Gastroesophageal sphincter (tissue), 4 donors: ENCODE results near the gene PLOD1. TPM values are rescaled to one million over a fixed set of nuclear protein-coding genes. Genes with fewer than 3 reads are reported as not detected.
A peak's percentile ranks its signal among the peaks of the same experiment; 100 is the strongest.

Experiments
- ATAC-seq: fragments of 150-250 bp; one replicate; pipeline ENCODE4 v1.9.1; 2016; ENCODE audit warnings: mild to moderate bottlenecking, moderate library complexity
- H3K27ac ChIP-seq, 4 donors: fragments of 200-600 bp; sonication (generic) in 3 of 4; 1 replicate in 3 of 4; 2 replicates in 1 of 4; pipeline ENCODE4 v1.5.1; 2016 to 2019
- H3K27me3 ChIP-seq: fragments of 200-600 bp; sonication (generic); one replicate; pipeline ENCODE4 v1.5.1; 2019
- H3K36me3 ChIP-seq, 2 donors: fragments of 200-600 bp; sonication (generic); one replicate each; pipeline ENCODE4 v1.5.1; 2019; ENCODE audit warnings: control low read depth in 1 of 2
- H3K4me1 ChIP-seq, 3 donors: fragments of 200-600 bp; sonication (generic); 1 replicate in 2 of 3; 2 replicates in 1 of 3; pipeline ENCODE4 v1.5.1; 2016 to 2019; ENCODE audit warnings: control low read depth in 2 of 3
- H3K4me3 ChIP-seq, 2 donors: fragments of 200-600 bp; sonication (generic); one replicate each; pipeline ENCODE4 v1.5.1; 2019; ENCODE audit warnings: mild to moderate bottlenecking in 1 of 2, moderate library complexity in 1 of 2
- H3K9me3 ChIP-seq, 3 donors: fragments of 200-600 bp; sonication (generic); one replicate each; pipeline ENCODE4 v1.5.1; 2017 to 2019; ENCODE audit warnings: control low read depth in 2 of 3
- EP300 ChIP-seq: sonication (generic); formaldehyde crosslinking; IDR thresholded peaks from one replicate; pipeline ENCODE4 v1.6.1; 2017; ENCODE audit warnings: antibody characterized with exemption, mild to moderate bottlenecking
- POLR2A ChIP-seq, 2 donors: fragments of 450-650 bp; IDR thresholded peaks; one replicate each; pipeline ENCODE4 v1.6.1; 2017; ENCODE audit warnings: antibody characterized with exemption in 2 of 2, mild to moderate bottlenecking in 2 of 2, moderate library complexity in 1 of 2
- POLR2AphosphoS5 ChIP-seq: sonication (generic); formaldehyde crosslinking; IDR thresholded peaks from one replicate; pipeline ENCODE4 v1.6.1; 2017; ENCODE audit warnings: antibody characterized with exemption
- WGBS, 2 donors: methylation state at CpG; one replicate each; pipeline ENCODE4 v1.1.5; 2018; ENCODE audit warnings: low coverage in 1 of 2; 5-methylcytosine and 5-hydroxymethylcytosine counted together
- total RNA-seq, 4 donors: library from RNA; depleted of rRNA; stranded (reverse); fragments of >200 nt; gene quantifications; one replicate each; pipeline ENCODE4 v1.1.0, GENCODE V29; 2016
- TF ChIP-seq, protein P1 (sequence below), 4 experiments: fragments of 200-600 bp in 2 of 4; fragments of 450-650 bp in 2 of 4; sonication (generic) in 1 of 4; IDR thresholded peaks; one replicate each; pipeline ENCODE4 v1.5.1; 2017 to 2019; ENCODE audit warnings: antibody characterized with exemption in 4 of 4, mild to moderate bottlenecking in 2 of 4, moderate library complexity in 2 of 4

The PLOD1 gene
- total RNA-seq, 4 donors from 2014 or later: 66.5 to 125 (median 70.1) TPM

GRCh38 chr1:11925938-11926292, 8.6 kb upstream of the PLOD1 start:
- Histone ChIP-seq H3K27ac (peak overlapping the region in 3 of 4 donors; percentile 73 to 82 (median 74)), H3K9me3 (no peaks in the 10 kb centered on the region), H3K27me3 (no peaks in the 10 kb centered on the region), H3K4me1 (peaks cover 6 to 81% (median 34%) of the 10 kb centered on the region in 3 donors), H3K4me3 (peak overlapping the region; percentile 66 to 83), H3K36me3 (peaks cover 0 to 28% of the 10 kb centered on the region in 2 donors)
- peak; percentile 36 for ATAC-seq
- TF ChIP-seq POLR2A (IDR thresholded peaks at IDR 0.05) (no peak), POLR2AphosphoS5 (no peak), EP300 (no peak)
- TF ChIP-seq, protein P1, sequence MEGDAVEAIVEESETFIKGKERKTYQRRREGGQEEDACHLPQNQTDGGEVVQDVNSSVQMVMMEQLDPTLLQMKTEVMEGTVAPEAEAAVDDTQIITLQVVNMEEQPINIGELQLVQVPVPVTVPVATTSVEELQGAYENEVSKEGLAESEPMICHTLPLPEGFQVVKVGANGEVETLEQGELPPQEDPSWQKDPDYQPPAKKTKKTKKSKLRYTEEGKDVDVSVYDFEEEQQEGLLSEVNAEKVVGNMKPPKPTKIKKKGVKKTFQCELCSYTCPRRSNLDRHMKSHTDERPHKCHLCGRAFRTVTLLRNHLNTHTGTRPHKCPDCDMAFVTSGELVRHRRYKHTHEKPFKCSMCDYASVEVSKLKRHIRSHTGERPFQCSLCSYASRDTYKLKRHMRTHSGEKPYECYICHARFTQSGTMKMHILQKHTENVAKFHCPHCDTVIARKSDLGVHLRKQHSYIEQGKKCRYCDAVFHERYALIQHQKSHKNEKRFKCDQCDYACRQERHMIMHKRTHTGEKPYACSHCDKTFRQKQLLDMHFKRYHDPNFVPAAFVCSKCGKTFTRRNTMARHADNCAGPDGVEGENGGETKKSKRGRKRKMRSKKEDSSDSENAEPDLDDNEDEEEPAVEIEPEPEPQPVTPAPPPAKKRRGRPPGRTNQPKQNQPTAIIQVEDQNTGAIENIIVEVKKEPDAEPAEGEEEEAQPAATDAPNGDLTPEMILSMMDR (IDR thresholded peaks at IDR 0.05): no peak
- no CpG with 5 or more reads among the region's 41 CpGs for WGBS, 2 donors

DNA sequence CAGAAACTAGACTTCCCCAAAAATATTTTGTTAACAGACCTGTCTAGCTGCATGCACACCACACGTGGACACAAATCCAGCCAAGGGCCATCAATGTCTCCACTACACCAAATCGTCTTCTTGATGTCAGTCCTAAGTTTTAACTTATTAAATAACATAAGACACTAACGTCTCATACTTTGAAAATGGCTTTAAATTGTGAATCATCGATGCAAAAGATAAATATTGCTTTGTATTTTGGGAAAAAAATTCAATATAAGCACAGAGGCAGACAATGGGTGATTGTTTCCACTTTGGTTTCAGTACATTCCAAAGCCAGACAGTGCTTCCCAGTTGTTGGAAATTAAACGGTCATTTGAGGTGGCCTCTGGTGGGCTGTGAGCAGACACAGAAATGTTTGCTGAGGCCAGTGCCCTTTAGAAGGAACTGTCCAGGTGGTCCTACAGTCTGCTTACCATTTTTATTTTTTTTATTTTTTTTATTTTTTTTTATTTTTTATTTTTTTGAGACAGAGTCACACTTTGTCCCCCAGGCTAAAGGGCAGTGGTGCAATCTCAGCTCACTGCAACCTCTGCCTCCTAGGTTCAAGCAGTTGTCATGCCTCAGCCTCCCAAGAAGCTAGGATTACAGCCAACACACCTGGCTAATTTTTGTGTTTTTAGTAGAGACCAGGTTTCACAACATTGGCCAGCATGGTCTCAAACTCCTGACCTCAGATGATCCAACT, 6.5 kb upstream of the PLOD1 start:
- no peak for ATAC-seq
- 43 to 48% methylated on average over 5 of the region's 5 CpGs for WGBS, 2 donors
- peak overlapping the region in 1 of 4 donors; percentile 62 for H3K27ac ChIP-seq
- TF ChIP-seq POLR2A (IDR thresholded peaks at IDR 0.05) (no peak), POLR2AphosphoS5 (no peak), EP300 (no peak)
- TF ChIP-seq, protein P1 (IDR thresholded peaks at IDR 0.05): no peak
- no peak overlapping the region for H3K4me3 ChIP-seq
- peaks cover 6 to 67% (median 30%) of the 10 kb centered on the region in 3 donors for H3K4me1 ChIP-seq
- H3K27me3 ChIP-seq: no peaks in the 10 kb centered on the region
- H3K36me3 ChIP-seq: peaks cover 0 to 7% of the 10 kb centered on the region in 2 donors
- H3K9me3 ChIP-seq: no peaks in the 10 kb centered on the region

GRCh38 chr1:11929849-11930248, 4.7 kb upstream of the PLOD1 start:
- Histone ChIP-seq H3K27me3 (no peaks in the 10 kb centered on the region), H3K27ac (peak overlapping the region; percentile 14 to 81 (median 68)), H3K36me3 (no peaks in the 10 kb centered on the region), H3K4me3 (no peak overlapping the region), H3K9me3 (no peaks in the 10 kb centered on the region), H3K4me1 (peaks cover 2 to 60% (median 16%) of the 10 kb centered on the region in 3 donors)
- no peak for ATAC-seq
- TF ChIP-seq, protein P1 (IDR thresholded peaks at IDR 0.05): no peak
- peak; percentile 38 for TF ChIP-seq POLR2AphosphoS5
- TF ChIP-seq EP300: no peak
- 0 to 4% methylated on average over 3 to 5 of the region's 5 CpGs for WGBS, 2 donors

DNA sequence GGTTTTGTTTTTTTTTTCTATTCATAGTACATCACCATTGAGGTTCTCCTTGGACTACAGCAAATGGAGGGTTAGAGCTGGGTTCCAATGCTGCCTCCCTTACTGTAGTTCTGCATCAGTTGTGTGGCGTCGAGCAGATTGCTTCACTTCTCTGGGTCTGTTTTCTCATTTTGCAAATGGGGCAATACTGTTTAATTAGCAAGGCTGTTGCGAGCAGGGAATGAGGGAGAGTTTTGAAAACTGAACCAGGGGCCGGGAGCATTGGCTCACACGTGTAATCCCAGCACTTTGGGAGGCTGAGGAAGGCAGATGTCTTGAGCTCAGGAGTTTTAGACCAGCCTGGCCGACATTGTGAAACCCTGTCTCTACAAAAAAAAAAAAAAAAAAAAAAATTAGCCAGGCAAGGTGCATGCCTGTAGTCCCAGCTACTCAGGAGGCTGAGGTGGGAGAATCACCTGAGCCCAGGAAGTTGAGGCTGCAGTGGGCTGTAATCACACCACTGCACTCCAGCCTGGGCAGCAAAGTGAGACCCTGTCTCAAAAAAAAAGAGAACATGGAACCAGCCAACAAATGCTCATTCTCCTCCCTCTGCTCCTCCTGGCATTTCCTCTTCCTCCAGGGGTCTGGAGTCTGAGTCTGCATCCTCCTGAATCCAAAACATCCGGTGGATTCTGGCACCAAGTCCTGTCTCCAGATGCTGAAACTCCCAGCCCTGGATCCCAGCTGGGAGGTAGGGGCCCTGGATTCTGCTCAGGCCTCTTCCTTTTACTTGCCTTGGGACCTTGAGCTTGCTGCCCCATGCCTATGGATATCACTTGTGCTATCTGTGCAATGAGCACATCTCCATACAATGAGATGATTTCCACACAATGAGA, 3.7 kb upstream of the PLOD1 start:
- 33 to 45% methylated on average over 3 to 6 of the region's 7 CpGs for WGBS, 2 donors
- Histone ChIP-seq H3K36me3 (no peaks in the 10 kb centered on the region), H3K4me3 (no peak overlapping the region), H3K9me3 (no peaks in the 10 kb centered on the region), H3K27ac (peak overlapping the region in 3 of 4 donors; percentile 62 to 81 (median 74)), H3K4me1 (peaks cover 0 to 62% (median 22%) of the 10 kb centered on the region in 3 donors), H3K27me3 (no peaks in the 10 kb centered on the region)
- no peak for ATAC-seq
- TF ChIP-seq POLR2A (IDR thresholded peaks at IDR 0.05) (no peak), POLR2AphosphoS5 (no peak), EP300 (no peak)
- TF ChIP-seq, protein P1 (IDR thresholded peaks at IDR 0.05): no peak
